T-helper 2 cell treated with Interferon-gamma antibody and Interleukin-4, amounts not matched to agents 5 μg/mL and 100 μg/mL, for 36 hours (primary cell): ENCODE data around the gene TLNRD1.
A peak's percentile ranks its signal among the peaks of the same experiment; 100 is the strongest.

Experiments
- DNase-seq: peaks from one replicate; pipeline ENCODE4 v3.0.0; 2021; ENCODE audit warnings: low spot score
- H3K27ac Mint-ChIP-seq: one replicate; pipeline ENCODE4 v1.8.0; 2021; ENCODE audit warnings: mild to moderate bottlenecking, mixed read lengths
- H3K27me3 Mint-ChIP-seq: one replicate; pipeline ENCODE4 v1.8.0; 2021; ENCODE audit warnings: low read depth, mixed read lengths
- H3K36me3 Mint-ChIP-seq: one replicate; pipeline ENCODE4 v1.8.0; 2021; ENCODE audit warnings: low read depth, mixed read lengths
- H3K4me1 Mint-ChIP-seq: one replicate; pipeline ENCODE4 v1.8.0; 2021; ENCODE audit warnings: low read depth, mixed read lengths
- H3K4me3 Mint-ChIP-seq: one replicate; pipeline ENCODE4 v1.8.0; 2022; ENCODE audit warnings: mild to moderate bottlenecking, moderate library complexity, mixed read lengths
- H3K9me3 Mint-ChIP-seq: one replicate; pipeline ENCODE4 v1.8.0; 2021; ENCODE audit warnings: mixed read lengths

TLNRD1 gene

DNA sequence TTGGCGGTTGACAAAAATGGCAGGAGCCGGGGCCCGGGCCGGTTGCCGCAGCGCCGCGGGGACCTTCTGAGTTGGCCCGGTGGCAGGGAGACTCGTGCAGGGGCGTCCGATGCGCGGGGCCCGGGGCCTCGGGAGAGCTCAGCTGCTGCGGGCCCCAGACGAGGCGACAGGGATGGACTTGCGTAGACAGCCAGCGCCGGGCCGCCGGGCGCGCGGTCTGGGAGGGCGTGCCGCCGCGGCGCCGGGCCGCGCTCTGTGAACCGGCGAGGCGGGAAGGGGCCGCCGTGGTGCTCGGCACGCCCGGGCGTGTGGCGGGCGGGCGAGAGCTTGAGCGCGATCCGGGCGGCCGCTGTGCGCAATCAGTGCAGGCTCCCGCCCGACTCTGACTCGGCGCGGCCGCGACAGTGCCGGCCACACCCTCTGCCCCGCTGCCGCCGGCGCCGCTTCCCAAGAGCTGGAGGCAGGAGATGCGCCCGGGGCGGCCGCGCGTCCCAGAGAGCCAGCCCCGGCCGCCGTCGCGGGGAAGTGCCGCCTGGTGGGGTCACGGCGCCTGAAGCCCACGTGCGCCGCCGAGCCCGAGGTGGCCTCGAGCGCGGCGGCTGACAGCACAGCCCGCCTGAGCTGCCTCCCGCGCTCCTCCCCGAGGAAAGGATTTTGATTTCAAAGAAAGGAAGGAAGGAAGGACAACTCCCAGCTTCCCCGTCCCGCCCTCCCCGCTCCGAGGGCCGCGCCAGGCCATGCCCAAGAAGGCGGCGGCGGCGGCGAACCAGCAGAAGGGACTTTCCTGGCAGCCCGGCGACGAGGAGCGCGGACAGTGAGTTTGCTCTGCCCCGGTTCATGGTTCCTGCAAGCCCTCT lies 657 bp downstream of the TLNRD1 start:
- Mint-ChIP-seq H3K9me3 (peaks cover 7% of the 10 kb centered on the region), H3K4me3 (peak overlapping the region; percentile 99), H3K27me3 (no peaks in the 10 kb centered on the region), H3K36me3 (peaks cover 44% of the 10 kb centered on the region), H3K27ac (peak overlapping the region; percentile 79), H3K4me1 (peaks cover 48% of the 10 kb centered on the region)
- peak; percentile 46 for DNase-seq

GRCh38 chr15:81002009-81002330 lies 1.2 kb downstream of the TLNRD1 start:
- Mint-ChIP-seq H3K4me1 (peaks cover 48% of the 10 kb centered on the region), H3K36me3 (peaks cover 48% of the 10 kb centered on the region)

GRCh38 chr15:81002331-81003096 lies 1.8 kb downstream of the TLNRD1 start:
- H3K27ac Mint-ChIP-seq = peak overlapping the region; percentile 55
- H3K4me3 Mint-ChIP-seq = peak overlapping the region; percentile 71
- peaks cover 46% of the 10 kb centered on the region for H3K4me1 Mint-ChIP-seq
- no peaks in the 10 kb centered on the region for H3K27me3 Mint-ChIP-seq
- no peak for DNase-seq
- peaks cover 46% of the 10 kb centered on the region for H3K36me3 Mint-ChIP-seq
- H3K9me3 Mint-ChIP-seq = peaks cover 2% of the 10 kb centered on the region

More at GRCh38 chr15:81002009-81002330, 1.2 kb downstream of the TLNRD1 start:
- DNase-seq = no peak
- Mint-ChIP-seq H3K9me3 (peaks cover 7% of the 10 kb centered on the region), H3K4me3 (peak overlapping the region; percentile 82), H3K27me3 (no peaks in the 10 kb centered on the region), H3K27ac (peak overlapping the region; percentile 73)

GRCh38 chr15:81003097-81003350 lies 2.3 kb downstream of the TLNRD1 start:
- no peak overlapping the region for H3K27ac Mint-ChIP-seq
- peak overlapping the region; percentile 81 for H3K4me3 Mint-ChIP-seq
- H3K4me1 Mint-ChIP-seq = peaks cover 44% of the 10 kb centered on the region
- peaks cover 45% of the 10 kb centered on the region for H3K36me3 Mint-ChIP-seq
- DNase-seq = no peak
- H3K27me3 Mint-ChIP-seq = no peaks in the 10 kb centered on the region
- H3K9me3 Mint-ChIP-seq = no peaks in the 10 kb centered on the region

DNA sequence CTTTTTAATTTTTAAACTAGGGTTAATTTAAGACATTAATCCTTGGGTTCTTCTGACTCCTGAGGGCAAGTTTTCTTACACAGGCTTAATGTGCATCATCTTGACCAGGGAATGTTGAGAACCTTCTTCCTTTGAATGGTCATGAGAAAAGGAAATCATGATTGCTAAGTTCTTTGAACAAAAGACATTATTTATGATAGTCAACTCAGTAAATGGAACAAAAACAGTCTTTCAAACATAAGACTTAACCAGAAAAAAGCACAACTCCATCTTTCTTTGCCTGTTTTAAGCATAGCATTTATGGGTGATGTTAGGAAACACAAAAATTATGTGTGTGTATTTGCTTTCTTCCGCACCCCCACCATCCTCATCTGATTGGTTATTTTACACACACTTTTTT lies 5.4 kb downstream of the TLNRD1 start:
- H3K36me3 Mint-ChIP-seq = peaks cover 43% of the 10 kb centered on the region
- H3K4me1 Mint-ChIP-seq = peaks cover 35% of the 10 kb centered on the region
- H3K9me3 Mint-ChIP-seq = no peaks in the 10 kb centered on the region
- DNase-seq = no peak
- H3K27ac Mint-ChIP-seq = no peak overlapping the region
- H3K4me3 Mint-ChIP-seq = no peak overlapping the region
- no peaks in the 10 kb centered on the region for H3K27me3 Mint-ChIP-seq

DNA sequence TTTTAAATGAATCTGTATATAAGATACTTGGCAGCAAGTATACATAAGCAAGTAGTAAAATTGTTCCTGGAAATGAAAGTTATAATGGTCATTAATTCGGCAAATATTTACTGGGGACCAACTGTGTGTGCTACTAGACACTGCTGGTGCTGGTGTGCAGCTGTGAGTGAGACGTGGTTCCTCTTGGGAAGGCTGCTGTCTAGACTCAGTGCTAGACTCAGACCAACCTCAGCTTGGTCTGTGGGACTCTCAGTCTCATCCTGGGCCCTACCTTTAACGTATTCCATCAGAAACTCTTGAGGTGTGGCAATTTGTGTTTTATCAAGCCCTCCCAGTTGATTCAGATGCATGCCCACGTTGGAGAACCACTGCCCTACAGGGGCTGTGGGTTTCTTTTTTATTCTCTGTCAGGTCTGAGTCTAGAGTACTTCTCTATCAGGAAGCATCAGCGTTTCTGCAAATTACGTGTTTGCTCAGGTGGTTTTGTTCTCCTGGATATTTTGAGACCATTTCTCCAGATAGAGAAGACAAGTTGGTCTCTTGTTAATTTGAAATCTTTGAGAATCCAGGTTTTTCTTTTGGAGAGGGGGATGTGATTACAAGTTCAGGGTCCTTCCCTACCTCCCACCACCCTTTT lies 6.8 kb downstream of the TLNRD1 start:
- Mint-ChIP-seq H3K9me3 (no peaks in the 10 kb centered on the region), H3K27ac (no peak overlapping the region), H3K27me3 (no peaks in the 10 kb centered on the region), H3K4me1 (peaks cover 35% of the 10 kb centered on the region), H3K4me3 (no peak overlapping the region), H3K36me3 (peaks cover 42% of the 10 kb centered on the region)
- no peak for DNase-seq

DNA sequence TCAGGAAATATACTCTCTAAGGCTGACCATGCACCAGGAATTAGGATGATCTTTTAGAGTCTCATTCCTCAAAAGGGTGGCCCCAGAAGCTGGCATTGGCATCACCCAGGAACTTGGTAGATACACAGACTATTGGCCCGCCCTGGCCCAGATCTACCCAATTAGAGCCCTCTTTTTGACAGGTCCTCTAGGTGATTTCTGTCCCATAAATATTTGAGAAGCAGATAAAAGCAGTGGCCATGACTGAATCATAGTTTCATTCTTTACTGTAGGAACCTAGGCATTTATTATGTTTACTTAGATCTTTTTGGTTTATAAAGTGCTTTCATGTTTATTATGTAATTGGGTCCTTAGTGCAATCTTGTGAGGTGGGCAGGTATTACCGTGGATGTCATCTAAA lies 7.6 kb downstream of the TLNRD1 start:
- Mint-ChIP-seq H3K27me3 (no peaks in the 10 kb centered on the region), H3K36me3 (peaks cover 41% of the 10 kb centered on the region), H3K4me3 (no peak overlapping the region), H3K4me1 (peaks cover 33% of the 10 kb centered on the region), H3K9me3 (no peaks in the 10 kb centered on the region), H3K27ac (no peak overlapping the region)
- DNase-seq = no peak

DNA sequence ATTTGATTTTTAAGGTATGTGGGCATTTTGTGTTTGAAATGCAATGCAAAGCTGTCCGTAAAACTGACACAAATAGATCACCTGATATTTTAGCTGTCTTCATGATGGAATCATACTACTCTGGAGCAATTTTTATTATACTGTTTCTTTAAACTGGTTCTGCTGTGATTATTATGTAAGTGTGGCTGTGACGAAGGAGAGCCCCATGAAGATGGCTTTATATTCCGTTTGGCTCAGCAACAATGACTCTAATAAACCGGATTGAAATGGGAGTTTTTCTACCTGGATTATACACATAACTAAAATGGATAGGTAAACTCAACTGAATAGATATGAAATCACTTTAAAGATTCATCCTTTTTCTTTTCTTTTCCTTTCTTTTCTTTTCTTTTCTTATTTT lies 9.4 kb downstream of the TLNRD1 start:
- Mint-ChIP-seq H3K9me3 (no peaks in the 10 kb centered on the region), H3K27ac (no peak overlapping the region), H3K27me3 (no peaks in the 10 kb centered on the region), H3K36me3 (peaks cover 26% of the 10 kb centered on the region), H3K4me3 (no peak overlapping the region), H3K4me1 (peaks cover 20% of the 10 kb centered on the region)
- DNase-seq = no peak

- H3K4me1 Mint-ChIP-seq = peaks cover 15% of the 10 kb centered on the region
- H3K4me3 Mint-ChIP-seq = no peak overlapping the region
- H3K27me3 Mint-ChIP-seq = no peaks in the 10 kb centered on the region
- H3K36me3 Mint-ChIP-seq = peaks cover 14% of the 10 kb centered on the region
- DNase-seq = no peak
- H3K9me3 Mint-ChIP-seq = no peaks in the 10 kb centered on the region
- H3K27ac Mint-ChIP-seq = no peak overlapping the region
Measured at GRCh38 chr15:81011593-81011992, 10.9 kb downstream of the TLNRD1 start.

GRCh38 chr15:81012588-81012987 lies 11.9 kb downstream of the TLNRD1 start:
- no peaks in the 10 kb centered on the region for H3K9me3 Mint-ChIP-seq
- H3K36me3 Mint-ChIP-seq = peaks cover 8% of the 10 kb centered on the region

DNA sequence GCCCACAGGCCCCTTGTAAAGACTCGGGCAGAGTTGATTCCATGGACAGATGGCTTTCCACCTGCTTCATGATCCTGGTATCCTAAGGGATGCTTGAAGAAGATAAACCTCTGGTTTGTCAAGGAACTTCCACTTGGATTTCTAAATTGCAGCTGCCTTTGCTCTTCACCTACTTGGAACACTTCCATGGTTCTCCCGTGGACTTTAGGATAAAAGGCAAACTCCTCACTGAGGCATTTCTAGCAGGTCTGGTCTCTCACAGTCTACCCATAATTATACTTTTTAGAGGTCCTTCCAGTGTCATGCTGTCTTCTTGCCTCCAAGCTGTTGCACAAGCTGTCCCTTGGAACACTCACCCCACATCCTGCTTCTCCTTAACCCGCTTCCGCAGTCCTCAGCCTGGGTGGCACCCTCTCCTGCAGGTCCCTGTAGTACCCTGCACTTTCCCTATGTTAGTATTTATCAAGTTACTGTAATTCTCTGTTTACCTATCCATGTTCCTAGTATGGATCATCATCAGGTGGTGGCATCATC lies 12.7 kb downstream of the TLNRD1 start:
- DNase-seq = no peak
- Mint-ChIP-seq H3K27ac (no peak overlapping the region), H3K9me3 (no peaks in the 10 kb centered on the region), H3K4me3 (no peak overlapping the region), H3K4me1 (peaks cover 9% of the 10 kb centered on the region), H3K27me3 (peaks cover under 1% of the 10 kb centered on the region), H3K36me3 (peaks cover 8% of the 10 kb centered on the region)

More at GRCh38 chr15:81012588-81012987, 11.9 kb downstream of the TLNRD1 start:
- H3K27ac Mint-ChIP-seq = no peak overlapping the region
- H3K27me3 Mint-ChIP-seq = no peaks in the 10 kb centered on the region
- DNase-seq = no peak
- H3K4me3 Mint-ChIP-seq = no peak overlapping the region
- H3K4me1 Mint-ChIP-seq = peaks cover 12% of the 10 kb centered on the region

DNA sequence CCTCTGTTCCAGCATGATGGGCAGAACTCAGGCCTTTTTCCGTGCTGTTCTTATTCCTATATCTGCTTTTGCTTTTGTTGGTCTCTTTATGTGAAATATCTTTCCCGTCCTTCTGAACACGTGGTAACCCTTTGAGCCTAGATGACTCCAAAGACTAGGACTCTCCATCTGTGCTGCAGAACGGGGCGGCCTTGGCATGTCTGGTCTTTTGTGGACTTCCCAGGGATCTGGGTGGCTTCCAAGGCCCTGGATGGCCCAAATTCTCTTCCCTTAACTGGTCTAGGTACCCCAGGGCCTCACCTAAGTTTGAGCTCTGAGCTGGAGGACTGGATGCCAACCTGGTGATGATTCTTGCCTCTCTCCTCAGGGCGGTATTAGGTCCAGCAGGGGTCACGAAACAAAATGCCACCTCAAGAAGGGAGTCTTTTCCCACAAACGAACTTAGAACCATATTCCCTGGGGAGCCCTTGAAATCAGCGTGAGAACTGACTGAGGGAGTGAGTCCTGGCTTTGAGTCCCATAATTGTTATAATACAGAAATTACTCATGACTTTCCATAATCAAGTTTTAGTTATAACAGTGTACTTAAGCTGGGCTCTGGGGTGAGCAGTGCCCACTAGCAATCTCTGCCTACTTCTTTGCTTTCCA lies 13.8 kb downstream of the TLNRD1 start:
- no peak overlapping the region for H3K27ac Mint-ChIP-seq
- peaks cover 8% of the 10 kb centered on the region for H3K36me3 Mint-ChIP-seq
- H3K27me3 Mint-ChIP-seq = peaks cover 2% of the 10 kb centered on the region
- peaks cover 5% of the 10 kb centered on the region for H3K4me1 Mint-ChIP-seq
- H3K9me3 Mint-ChIP-seq = no peaks in the 10 kb centered on the region
- no peak for DNase-seq
- H3K4me3 Mint-ChIP-seq = no peak overlapping the region

GRCh38 chr15:81015621-81016488 lies 15.1 kb downstream of the TLNRD1 start:
- H3K9me3 Mint-ChIP-seq = no peaks in the 10 kb centered on the region
- no peak overlapping the region for H3K27ac Mint-ChIP-seq
- H3K4me3 Mint-ChIP-seq = no peak overlapping the region
- no peak for DNase-seq
- H3K4me1 Mint-ChIP-seq = peaks cover 2% of the 10 kb centered on the region
- H3K36me3 Mint-ChIP-seq = peaks cover 5% of the 10 kb centered on the region
- peaks cover 2% of the 10 kb centered on the region for H3K27me3 Mint-ChIP-seq
